ENCODE results near the gene DMTF1. TPM values are rescaled to one million over a fixed set of nuclear protein-coding genes. Genes with fewer than 3 reads are reported as not detected.

DMTF1 gene
- total RNA-seq, 1 donor from 2014 or later, result 106 TPM

DNA sequence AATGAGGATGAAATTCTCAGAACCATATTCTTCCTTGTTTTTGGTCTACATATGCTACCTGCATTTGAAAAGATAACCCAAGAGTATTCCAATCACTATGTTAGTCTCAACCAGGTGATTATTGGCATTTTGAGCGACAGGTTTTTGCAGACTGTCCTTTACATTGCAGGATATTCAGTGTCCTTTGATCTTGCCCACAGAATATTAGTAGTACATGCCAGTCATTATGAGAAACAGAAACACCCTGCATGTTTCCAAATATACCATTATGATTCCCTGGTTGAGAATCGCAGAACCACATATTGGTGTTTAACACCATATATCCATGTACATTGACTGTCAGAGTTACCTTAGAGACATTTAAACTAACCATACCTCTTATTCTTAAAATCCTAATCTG is 36.7 kb downstream of the DMTF1 start:
- Mint-ChIP-seq H3K4me3 (ENCODE audit: unreplicated experiment) (no peak overlapping the region), H3K27ac (ENCODE audit: unreplicated experiment) (no peak overlapping the region), H3K4me1 (ENCODE audit: unreplicated experiment) (no peaks in the 10 kb centered on the region), H3K27me3 (ENCODE audit: unreplicated experiment) (peaks cover 3% of the 10 kb centered on the region), H3K9me3 (ENCODE audit: unreplicated experiment) (no peaks in the 10 kb centered on the region), H3K36me3 (ENCODE audit: low read depth, unreplicated experiment) (peaks cover 35% of the 10 kb centered on the region)
- no peak for DNase-seq (ENCODE audit: low spot score)
- TF ChIP-seq, protein P1, sequence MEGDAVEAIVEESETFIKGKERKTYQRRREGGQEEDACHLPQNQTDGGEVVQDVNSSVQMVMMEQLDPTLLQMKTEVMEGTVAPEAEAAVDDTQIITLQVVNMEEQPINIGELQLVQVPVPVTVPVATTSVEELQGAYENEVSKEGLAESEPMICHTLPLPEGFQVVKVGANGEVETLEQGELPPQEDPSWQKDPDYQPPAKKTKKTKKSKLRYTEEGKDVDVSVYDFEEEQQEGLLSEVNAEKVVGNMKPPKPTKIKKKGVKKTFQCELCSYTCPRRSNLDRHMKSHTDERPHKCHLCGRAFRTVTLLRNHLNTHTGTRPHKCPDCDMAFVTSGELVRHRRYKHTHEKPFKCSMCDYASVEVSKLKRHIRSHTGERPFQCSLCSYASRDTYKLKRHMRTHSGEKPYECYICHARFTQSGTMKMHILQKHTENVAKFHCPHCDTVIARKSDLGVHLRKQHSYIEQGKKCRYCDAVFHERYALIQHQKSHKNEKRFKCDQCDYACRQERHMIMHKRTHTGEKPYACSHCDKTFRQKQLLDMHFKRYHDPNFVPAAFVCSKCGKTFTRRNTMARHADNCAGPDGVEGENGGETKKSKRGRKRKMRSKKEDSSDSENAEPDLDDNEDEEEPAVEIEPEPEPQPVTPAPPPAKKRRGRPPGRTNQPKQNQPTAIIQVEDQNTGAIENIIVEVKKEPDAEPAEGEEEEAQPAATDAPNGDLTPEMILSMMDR (IDR thresholded peaks at IDR 0.05; ENCODE audit: unreplicated experiment), result no peak

DNA sequence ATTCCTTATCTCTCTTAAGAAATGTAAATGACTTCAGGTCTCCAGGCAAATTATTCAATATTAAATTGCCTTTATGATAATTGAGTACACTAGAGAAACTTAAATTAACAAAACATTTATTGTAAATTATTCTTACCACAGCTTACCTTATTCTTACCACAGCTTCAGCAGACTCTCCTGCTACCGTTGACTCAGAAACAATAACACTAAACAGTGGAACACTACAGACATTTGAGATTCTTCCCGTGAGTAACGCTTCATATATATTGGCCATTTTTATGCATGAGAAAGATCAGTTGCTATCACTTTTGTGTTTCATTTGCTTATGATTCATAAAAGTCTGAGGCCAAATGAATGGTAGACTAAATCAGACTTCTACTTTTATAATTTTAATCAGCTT is 38.5 kb downstream of the DMTF1 start:
- TF ChIP-seq, protein P1 (IDR thresholded peaks at IDR 0.05; ENCODE audit: unreplicated experiment), result no peak
- Mint-ChIP-seq H3K27me3 (ENCODE audit: unreplicated experiment) (peaks cover 3% of the 10 kb centered on the region), H3K9me3 (ENCODE audit: unreplicated experiment) (no peaks in the 10 kb centered on the region), H3K4me3 (ENCODE audit: unreplicated experiment) (no peak overlapping the region), H3K36me3 (ENCODE audit: low read depth, unreplicated experiment) (peaks cover 21% of the 10 kb centered on the region), H3K4me1 (ENCODE audit: unreplicated experiment) (no peaks in the 10 kb centered on the region), H3K27ac (ENCODE audit: unreplicated experiment) (no peak overlapping the region)
- no peak for DNase-seq (ENCODE audit: low spot score)

DNA sequence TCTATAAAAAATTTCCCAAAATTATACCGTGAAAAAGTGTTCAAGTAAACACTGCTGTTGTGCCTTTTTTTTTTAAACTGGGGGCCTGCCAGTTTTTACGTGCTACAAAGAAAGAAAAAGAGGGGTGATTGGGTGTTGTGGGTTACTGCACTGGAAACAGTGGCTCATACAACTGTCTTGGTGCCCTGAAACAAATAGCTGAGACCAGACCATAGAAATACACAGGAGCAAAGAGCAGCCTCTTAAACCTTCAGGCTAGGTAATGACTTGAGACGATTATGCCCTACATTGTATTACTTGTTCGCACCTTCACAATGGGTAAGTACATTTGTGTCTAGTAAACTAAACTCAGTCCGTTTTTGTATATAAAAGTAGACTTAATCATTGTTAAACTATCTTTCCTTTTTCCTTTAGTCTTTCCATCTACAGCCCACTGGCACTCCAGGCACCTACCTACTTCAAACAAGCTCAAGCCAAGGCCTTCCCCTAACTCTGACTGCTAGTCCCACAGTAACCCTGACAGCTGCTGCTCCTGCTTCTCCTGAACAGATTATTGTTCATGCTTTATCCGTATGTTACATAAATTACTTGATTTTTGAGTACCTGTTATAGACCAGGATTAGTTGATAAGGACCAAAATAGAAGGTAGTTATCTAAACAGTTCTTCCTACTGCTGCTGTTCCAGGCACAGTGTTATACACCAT is 40.7 kb downstream of the DMTF1 start:
- DNase-seq (ENCODE audit: low spot score), result no peak
- H3K9me3 Mint-ChIP-seq (ENCODE audit: unreplicated experiment), result no peaks in the 10 kb centered on the region
- H3K4me3 Mint-ChIP-seq (ENCODE audit: unreplicated experiment), result peak overlapping the region; percentile 27
- no peaks in the 10 kb centered on the region for H3K4me1 Mint-ChIP-seq (ENCODE audit: unreplicated experiment)
- H3K36me3 Mint-ChIP-seq (ENCODE audit: low read depth, unreplicated experiment), result peaks cover 24% of the 10 kb centered on the region
- peak overlapping the region; percentile 89 for H3K27ac Mint-ChIP-seq (ENCODE audit: unreplicated experiment)
- H3K27me3 Mint-ChIP-seq (ENCODE audit: unreplicated experiment), result peaks cover 3% of the 10 kb centered on the region
- TF ChIP-seq, protein P1 (IDR thresholded peaks at IDR 0.05; ENCODE audit: unreplicated experiment), result no peak

DNA sequence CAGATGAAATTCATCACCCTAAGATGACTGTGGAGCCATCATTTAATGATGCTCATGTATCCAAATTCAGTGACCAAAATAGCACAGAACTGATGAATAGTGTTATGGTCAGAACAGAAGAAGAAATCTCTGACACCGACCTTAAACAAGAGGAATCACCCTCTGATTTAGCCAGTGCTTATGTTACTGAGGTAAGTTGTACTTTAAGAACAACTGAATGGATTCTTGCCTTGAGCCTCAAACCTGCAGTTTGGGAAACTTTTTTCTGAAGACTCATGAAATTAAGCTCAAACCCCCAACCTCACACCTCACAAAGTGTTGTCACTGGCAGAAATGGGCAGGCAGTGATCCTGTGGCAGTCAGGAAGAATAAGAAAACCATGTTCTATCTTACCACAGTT is 41.7 kb downstream of the DMTF1 start:
- TF ChIP-seq, protein P1 (IDR thresholded peaks at IDR 0.05; ENCODE audit: unreplicated experiment), result no peak
- Mint-ChIP-seq H3K27ac (ENCODE audit: unreplicated experiment) (no peak overlapping the region), H3K9me3 (ENCODE audit: unreplicated experiment) (no peaks in the 10 kb centered on the region), H3K4me3 (ENCODE audit: unreplicated experiment) (no peak overlapping the region), H3K27me3 (ENCODE audit: unreplicated experiment) (peaks cover 3% of the 10 kb centered on the region), H3K4me1 (ENCODE audit: unreplicated experiment) (peaks cover 5% of the 10 kb centered on the region), H3K36me3 (ENCODE audit: low read depth, unreplicated experiment) (peaks cover 23% of the 10 kb centered on the region)
- DNase-seq (ENCODE audit: low spot score), result no peak

DNA sequence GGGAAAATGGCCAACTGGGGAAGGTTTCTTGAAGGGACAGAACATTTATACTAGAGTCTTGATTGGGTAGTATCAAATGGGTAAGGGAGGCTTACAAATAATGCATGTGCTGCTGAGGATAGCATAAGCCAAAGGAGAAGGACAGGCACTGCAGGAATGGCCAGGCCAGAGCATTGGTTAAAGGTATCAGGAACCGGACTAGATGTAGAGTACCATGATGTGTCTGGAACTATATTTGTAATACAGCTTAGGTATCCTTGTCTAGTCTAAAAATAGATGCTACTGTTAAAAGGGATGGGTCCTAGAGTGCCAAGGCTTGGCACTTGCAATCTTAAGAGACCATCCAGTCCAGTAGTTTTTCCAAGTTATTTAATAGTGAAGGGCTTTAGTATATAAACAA is 47.0 kb downstream of the DMTF1 start:
- TF ChIP-seq, protein P1 (IDR thresholded peaks at IDR 0.05; ENCODE audit: unreplicated experiment), result no peak
- Mint-ChIP-seq H3K27me3 (ENCODE audit: unreplicated experiment) (peaks cover 2% of the 10 kb centered on the region), H3K36me3 (ENCODE audit: low read depth, unreplicated experiment) (peaks cover 49% of the 10 kb centered on the region), H3K27ac (ENCODE audit: unreplicated experiment) (peak overlapping the region; percentile 94), H3K4me1 (ENCODE audit: unreplicated experiment) (peaks cover 45% of the 10 kb centered on the region), H3K4me3 (ENCODE audit: unreplicated experiment) (peak overlapping the region; percentile 20), H3K9me3 (ENCODE audit: unreplicated experiment) (peaks cover 6% of the 10 kb centered on the region)
- no peak for DNase-seq (ENCODE audit: low spot score)

All from endothelial cell (in vitro differentiated cells).